ENCODE measurements around the gene BMP6.

- TF ChIP-seq TAF1 (IDR thresholded peaks at IDR 0.05; ENCODE audit: low read depth), result no peak
- TF ChIP-seq EZH2 (IDR thresholded peaks at IDR 0.05; ENCODE audit: borderline replicate concordance, insufficient read depth, low read length, poor library complexity, severe bottlenecking), result no peak
- no peak for TF ChIP-seq CTCF (IDR thresholded peaks at IDR 0.05; ENCODE audit: poor library complexity, severe bottlenecking)
- no peak for TF ChIP-seq EP300 (conservative IDR thresholded peaks at IDR 0.05; ENCODE audit: poor library complexity, severe bottlenecking)
- TF ChIP-seq RAD21 (conservative IDR thresholded peaks at IDR 0.05), result no peak
- no peak for TF ChIP-seq POLR2AphosphoS5 (IDR thresholded peaks at IDR 0.05)
Observed at GRCh38 chr6:7912024-7912423, 186.1 kb downstream of the BMP6 start.

Measured in neural cell (in vitro differentiated cells).